HepG2 (cell line): Measurements from ENCODE around the gene TIMM17A. TPM values are rescaled to one million over a fixed set of nuclear protein-coding genes. Genes with fewer than 3 reads are reported as not detected.

Experiments
- ASH2L ChIP-seq: fragments of 300-600, 200-600 bp; sonication (generic); IDR thresholded peaks from 2 replicates; pipeline ENCODE4 v1.7.0; 2017; ENCODE audit warnings: low read depth, mild to moderate bottlenecking, moderate library complexity, mixed read lengths, low read length; ENCODE audit not compliant: insufficient read length
- MED1 ChIP-seq: sonication (generic); formaldehyde crosslinking; IDR thresholded peaks from 2 replicates; pipeline ENCODE4 v1.4.0; 2020; ENCODE audit warnings: missing genetic modification reagents
- NCOA2 ChIP-seq: sonication (generic); formaldehyde crosslinking; IDR thresholded peaks from 2 replicates; pipeline ENCODE4 v1.8.0; 2022; ENCODE audit warnings: inconsistent platforms
- RARA ChIP-seq: IDR thresholded peaks from 2 replicates; pipeline ENCODE4 v1.6.1; 2016; ENCODE audit warnings: missing genetic modification reagents, missing compliant biosample characterization
- SIX4 ChIP-seq: sonication (generic); formaldehyde crosslinking; IDR thresholded peaks from 2 replicates; pipeline ENCODE4 v1.4.0; 2020; ENCODE audit warnings: missing genetic modification reagents
- SP2 ChIP-seq: sonication (generic); formaldehyde crosslinking; IDR thresholded peaks from 2 replicates; pipeline ENCODE4 v1.5.1; 2020; ENCODE audit warnings: mild to moderate bottlenecking, missing genetic modification reagents
- SRY ChIP-seq: sonication (generic); formaldehyde crosslinking; IDR thresholded peaks from 2 replicates; pipeline ENCODE4 v1.8.0; 2022; ENCODE audit warnings: mild to moderate bottlenecking, missing genetic modification reagents
- TOPORS ChIP-seq: sonication (generic); formaldehyde crosslinking; IDR thresholded peaks from 2 replicates; pipeline ENCODE4 v1.8.0; 2023; ENCODE audit warnings: mild to moderate bottlenecking, missing genetic modification reagents
- ZNF235 ChIP-seq: sonication (generic); formaldehyde crosslinking; IDR thresholded peaks from 2 replicates; pipeline ENCODE4 v1.8.1; 2023; ENCODE audit warnings: mild to moderate bottlenecking, missing genetic modification reagents, borderline replicate concordance
- ZNF329 ChIP-seq: sonication (generic); formaldehyde crosslinking; IDR thresholded peaks from 2 replicates; pipeline ENCODE4 v1.9.0; 2021; ENCODE audit warnings: low read depth, mild to moderate bottlenecking, missing genetic modification reagents
- ZNF333 ChIP-seq: sonication (generic); formaldehyde crosslinking; IDR thresholded peaks from 2 replicates; pipeline ENCODE4 v1.4.0; 2020; ENCODE audit warnings: mild to moderate bottlenecking, missing genetic modification reagents, borderline replicate concordance
- ZNF790 ChIP-seq: sonication (generic); formaldehyde crosslinking; IDR thresholded peaks from 2 replicates; pipeline ENCODE4 v1.8.0; 2022; ENCODE audit warnings: missing genetic modification reagents, mild to moderate bottlenecking, borderline replicate concordance
- polyA plus RNA-seq, 8 experiments: library from polyadenylated mRNA; depleted of rRNA in 3 of 8; stranded (reverse) in 7 of 8; unstranded in 1 of 8; fragments of >200 nt; fragmentation: Illumina TruSeq in 4 of 8; extraction: Trizol in 4 of 8; gene quantifications; 2 replicates each; pipeline versions ENCODE4 v1.2.1 to v1.2.3, GENCODE V29; 2011 to 2016; ENCODE audit warnings: low read depth in 4 of 8, missing spikeins in 1 of 8, mixed read lengths in 1 of 8; ENCODE audit not compliant: insufficient read depth in 1 of 8
- total RNA-seq, 5 experiments: library from RNA; depleted of rRNA; stranded (reverse); fragments of >200 nt; fragmentation: Illumina TruSeq; extraction: Trizol; gene quantifications; 2 replicates each; pipeline ENCODE4 v1.2.3, GENCODE V29; 2016; ENCODE audit warnings: low read depth in 1 of 5
- TF ChIP-seq, protein P1 (sequence below): sonication (generic); formaldehyde crosslinking; IDR thresholded peaks from one replicate; pipeline ENCODE4 v1.5.1; 2020; ENCODE audit warnings: mild to moderate bottlenecking, missing genetic modification reagents; ENCODE audit errors: not compliant biosample characterization
- TF ChIP-seq, protein P2 (sequence below): IDR thresholded peaks from 2 replicates; pipeline ENCODE4 v1.6.1; 2018; ENCODE audit warnings: missing genetic modification reagents, mild to moderate bottlenecking, missing compliant biosample characterization
- TF ChIP-seq, protein P3 (sequence below): sonication (generic); formaldehyde crosslinking; IDR thresholded peaks from 2 replicates; pipeline ENCODE4 v1.5.1; 2020; ENCODE audit warnings: missing genetic modification reagents, mild to moderate bottlenecking, borderline replicate concordance

TIMM17A gene
- total and polyA plus RNA-seq, 2 of the 13 experiments (the other 11 are each of a cell fraction or from before 2014, with no cell fraction given), result 50.8 to 97.8 TPM

DNA sequence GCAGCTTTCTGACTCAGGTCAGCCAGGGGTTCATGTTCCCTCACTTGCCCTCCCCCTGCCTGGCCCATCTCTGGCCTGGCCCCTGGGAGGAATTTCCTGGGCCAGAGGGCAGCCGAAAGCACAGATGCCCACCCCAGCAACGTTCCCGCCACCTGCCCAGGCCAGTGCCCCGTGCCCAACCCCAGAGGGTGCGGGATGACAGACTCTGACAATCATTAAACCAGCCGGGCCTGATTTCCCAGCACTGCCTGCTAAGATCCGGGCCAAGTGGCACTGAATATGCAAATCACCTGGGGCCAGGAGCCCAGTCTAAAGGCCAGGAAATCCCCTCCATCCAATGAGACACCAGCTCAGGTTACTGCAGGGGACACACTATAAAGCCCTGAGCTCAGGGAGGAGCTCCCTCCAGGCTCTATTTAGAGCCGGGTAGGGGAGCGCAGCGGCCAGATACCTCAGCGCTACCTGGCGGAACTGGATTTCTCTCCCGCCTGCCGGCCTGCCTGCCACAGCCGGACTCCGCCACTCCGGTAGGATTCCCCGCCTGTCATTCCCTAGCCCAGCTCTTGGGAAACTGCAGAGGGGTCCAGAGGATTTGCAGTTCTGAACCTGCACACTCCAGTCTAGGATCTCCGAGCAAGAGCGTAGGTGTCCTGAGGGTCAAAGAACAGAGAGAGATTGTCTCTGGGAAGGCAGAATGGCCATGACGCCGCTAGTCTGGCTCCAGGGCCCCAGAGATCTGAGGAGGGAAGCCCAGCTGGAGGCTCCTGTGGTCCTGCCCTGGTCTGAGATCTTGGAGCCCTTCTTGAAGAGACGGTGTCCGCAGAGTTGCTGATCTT is 55.1 kb downstream of the TIMM17A start, which contains the start of gene ELF3 (continued):
- TF ChIP-seq, protein P1, sequence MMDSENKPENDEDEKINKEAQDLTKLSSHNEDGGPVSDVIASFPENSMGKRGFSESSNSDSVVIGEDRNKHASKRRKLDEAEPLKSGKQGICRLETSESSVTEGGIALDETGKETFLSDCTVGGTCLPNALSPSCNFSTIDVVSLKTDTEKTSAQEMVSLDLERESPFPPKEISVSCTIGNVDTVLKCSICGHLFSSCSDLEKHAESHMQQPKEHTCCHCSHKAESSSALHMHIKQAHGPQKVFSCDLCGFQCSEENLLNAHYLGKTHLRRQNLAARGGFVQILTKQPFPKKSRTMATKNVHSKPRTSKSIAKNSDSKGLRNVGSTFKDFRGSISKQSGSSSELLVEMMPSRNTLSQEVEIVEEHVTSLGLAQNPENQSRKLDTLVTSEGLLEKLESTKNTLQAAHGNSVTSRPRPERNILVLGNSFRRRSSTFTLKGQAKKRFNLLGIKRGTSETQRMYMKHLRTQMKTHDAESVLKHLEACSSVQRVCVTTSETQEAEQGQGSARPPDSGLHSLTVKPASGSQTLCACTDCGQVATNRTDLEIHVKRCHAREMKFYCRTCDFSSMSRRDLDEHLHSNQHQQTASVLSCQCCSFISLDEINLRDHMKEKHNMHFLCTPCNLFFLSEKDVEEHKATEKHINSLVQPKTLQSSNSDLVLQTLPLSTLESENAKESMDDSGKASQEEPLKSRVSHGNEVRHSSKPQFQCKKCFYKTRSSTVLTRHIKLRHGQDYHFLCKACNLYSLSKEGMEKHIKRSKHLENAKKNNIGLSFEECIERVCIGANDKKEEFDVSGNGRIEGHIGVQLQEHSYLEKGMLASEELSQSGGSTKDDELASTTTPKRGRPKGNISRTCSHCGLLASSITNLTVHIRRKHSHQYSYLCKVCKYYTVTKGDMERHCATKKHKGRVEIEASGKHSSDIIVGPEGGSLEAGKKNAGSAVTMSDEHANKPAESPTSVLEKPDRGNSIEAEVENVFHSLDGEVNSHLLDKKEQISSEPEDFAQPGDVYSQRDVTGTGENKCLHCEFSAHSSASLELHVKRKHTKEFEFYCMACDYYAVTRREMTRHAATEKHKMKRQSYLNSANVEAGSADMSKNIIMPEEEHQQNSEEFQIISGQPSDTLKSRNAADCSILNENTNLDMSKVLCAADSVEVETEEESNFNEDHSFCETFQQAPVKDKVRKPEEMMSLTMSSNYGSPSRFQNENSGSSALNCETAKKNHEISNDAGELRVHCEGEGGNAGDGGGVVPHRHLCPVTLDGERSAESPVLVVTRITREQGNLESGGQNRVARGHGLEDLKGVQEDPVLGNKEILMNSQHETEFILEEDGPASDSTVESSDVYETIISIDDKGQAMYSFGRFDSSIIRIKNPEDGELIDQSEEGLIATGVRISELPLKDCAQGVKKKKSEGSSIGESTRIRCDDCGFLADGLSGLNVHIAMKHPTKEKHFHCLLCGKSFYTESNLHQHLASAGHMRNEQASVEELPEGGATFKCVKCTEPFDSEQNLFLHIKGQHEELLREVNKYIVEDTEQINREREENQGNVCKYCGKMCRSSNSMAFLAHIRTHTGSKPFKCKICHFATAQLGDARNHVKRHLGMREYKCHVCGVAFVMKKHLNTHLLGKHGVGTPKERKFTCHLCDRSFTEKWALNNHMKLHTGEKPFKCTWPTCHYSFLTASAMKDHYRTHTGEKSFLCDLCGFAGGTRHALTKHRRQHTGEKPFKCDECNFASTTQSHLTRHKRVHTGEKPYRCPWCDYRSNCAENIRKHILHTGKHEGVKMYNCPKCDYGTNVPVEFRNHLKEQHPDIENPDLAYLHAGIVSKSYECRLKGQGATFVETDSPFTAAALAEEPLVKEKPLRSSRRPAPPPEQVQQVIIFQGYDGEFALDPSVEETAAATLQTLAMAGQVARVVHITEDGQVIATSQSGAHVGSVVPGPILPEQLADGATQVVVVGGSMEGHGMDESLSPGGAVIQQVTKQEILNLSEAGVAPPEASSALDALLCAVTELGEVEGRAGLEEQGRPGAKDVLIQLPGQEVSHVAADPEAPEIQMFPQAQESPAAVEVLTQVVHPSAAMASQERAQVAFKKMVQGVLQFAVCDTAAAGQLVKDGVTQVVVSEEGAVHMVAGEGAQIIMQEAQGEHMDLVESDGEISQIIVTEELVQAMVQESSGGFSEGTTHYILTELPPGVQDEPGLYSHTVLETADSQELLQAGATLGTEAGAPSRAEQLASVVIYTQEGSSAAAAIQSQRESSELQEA (CRISPR knock-in tag), result peak; percentile 83
- TF ChIP-seq, protein P2, sequence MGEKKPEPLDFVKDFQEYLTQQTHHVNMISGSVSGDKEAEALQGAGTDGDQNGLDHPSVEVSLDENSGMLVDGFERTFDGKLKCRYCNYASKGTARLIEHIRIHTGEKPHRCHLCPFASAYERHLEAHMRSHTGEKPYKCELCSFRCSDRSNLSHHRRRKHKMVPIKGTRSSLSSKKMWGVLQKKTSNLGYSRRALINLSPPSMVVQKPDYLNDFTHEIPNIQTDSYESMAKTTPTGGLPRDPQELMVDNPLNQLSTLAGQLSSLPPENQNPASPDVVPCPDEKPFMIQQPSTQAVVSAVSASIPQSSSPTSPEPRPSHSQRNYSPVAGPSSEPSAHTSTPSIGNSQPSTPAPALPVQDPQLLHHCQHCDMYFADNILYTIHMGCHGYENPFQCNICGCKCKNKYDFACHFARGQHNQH (CRISPR knock-in tag), result peak; percentile 65
- peak; percentile 13 for TF ChIP-seq RARA
- 0 out of 2 replicates have a peak, but pooled peaks have one; percentile 15 for TF ChIP-seq SP2 (CRISPR knock-in tag)
- TF ChIP-seq SIX4 (CRISPR knock-in tag), result peak; percentile 86; the same call in 1 of the 2 replicates
- TF ChIP-seq ZNF329, result 0 out of 2 replicates have a peak, but pooled peaks have one; percentile 52
- TF ChIP-seq NCOA2 (CRISPR knock-in tag), result peak; percentile 53; the same call in 1 of the 2 replicates
- TF ChIP-seq ZNF235 (CRISPR knock-in tag), result no peak
- peak; percentile 80; the same call in 1 of the 2 replicates for TF ChIP-seq ZNF790 (CRISPR knock-in tag)
- TF ChIP-seq MED1 (CRISPR knock-in tag), result peak; percentile 83
- TF ChIP-seq ASH2L, result peak; percentile 12
- peak; percentile 89; the same call in 1 of the 2 replicates for TF ChIP-seq SRY (CRISPR knock-in tag)
- TF ChIP-seq ZNF333, result peak; percentile 3; the same call in 1 of the 2 replicates
- TF ChIP-seq, protein P3, sequence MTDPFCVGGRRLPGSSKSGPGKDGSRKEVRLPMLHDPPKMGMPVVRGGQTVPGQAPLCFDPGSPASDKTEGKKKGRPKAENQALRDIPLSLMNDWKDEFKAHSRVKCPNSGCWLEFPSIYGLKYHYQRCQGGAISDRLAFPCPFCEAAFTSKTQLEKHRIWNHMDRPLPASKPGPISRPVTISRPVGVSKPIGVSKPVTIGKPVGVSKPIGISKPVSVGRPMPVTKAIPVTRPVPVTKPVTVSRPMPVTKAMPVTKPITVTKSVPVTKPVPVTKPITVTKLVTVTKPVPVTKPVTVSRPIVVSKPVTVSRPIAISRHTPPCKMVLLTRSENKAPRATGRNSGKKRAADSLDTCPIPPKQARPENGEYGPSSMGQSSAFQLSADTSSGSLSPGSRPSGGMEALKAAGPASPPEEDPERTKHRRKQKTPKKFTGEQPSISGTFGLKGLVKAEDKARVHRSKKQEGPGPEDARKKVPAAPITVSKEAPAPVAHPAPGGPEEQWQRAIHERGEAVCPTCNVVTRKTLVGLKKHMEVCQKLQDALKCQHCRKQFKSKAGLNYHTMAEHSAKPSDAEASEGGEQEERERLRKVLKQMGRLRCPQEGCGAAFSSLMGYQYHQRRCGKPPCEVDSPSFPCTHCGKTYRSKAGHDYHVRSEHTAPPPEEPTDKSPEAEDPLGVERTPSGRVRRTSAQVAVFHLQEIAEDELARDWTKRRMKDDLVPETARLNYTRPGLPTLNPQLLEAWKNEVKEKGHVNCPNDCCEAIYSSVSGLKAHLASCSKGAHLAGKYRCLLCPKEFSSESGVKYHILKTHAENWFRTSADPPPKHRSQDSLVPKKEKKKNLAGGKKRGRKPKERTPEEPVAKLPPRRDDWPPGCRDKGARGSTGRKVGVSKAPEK (CRISPR knock-in tag), result no peak
- TF ChIP-seq TOPORS (CRISPR knock-in tag), result no peak; the same call in 1 of the 2 replicates
